ENCODE data around the gene PINK1.

- no peak for TF ChIP-seq CTCF (conservative IDR thresholded peaks at IDR 0.05; ENCODE audit: low read depth, low read length)
- no peak for TF ChIP-seq EZH2 (IDR thresholded peaks at IDR 0.05; ENCODE audit: low read length, unreplicated experiment)
- TF ChIP-seq EZH2phosphoT487 (IDR thresholded peaks at IDR 0.05; ENCODE audit: borderline replicate concordance, low read length): no peak
Measured at GRCh38 chr1:20584890-20585289, 48.4 kb upstream of the PINK1 start.
